Calu3 (cell line): ENCODE data around the gene NHLRC4. TPM values are rescaled to one million over a fixed set of nuclear protein-coding genes. Genes with fewer than 3 reads are reported as not detected.

Experiments used
- BruUV-seq: library from RNA; stranded (reverse); fragments of 400-500 nt; replicated peaks from 2 replicates; lab custom pipeline; 2021; lab: Mats Ljungman, UMichigan
- CTCF ChIA-PET: fragments of 300-600 bp; sonication (Branson Sonifier 250); formaldehyde crosslinking; loops from one replicate; lab custom pipeline; 2022; ENCODE audit warnings: antibody characterized with exemption; lab: Charles Lee
- DNase-seq: peaks from one replicate; pipeline ENCODE4 v3.0.0; 2022
- H3K27ac Mint-ChIP-seq: one replicate; pipeline ENCODE4 v1.8.0; 2022; ENCODE audit warnings: mixed read lengths; ENCODE audit not compliant: unreplicated experiment
- H3K27me3 Mint-ChIP-seq: one replicate; pipeline ENCODE4 v1.8.0; 2022; ENCODE audit warnings: mixed read lengths; ENCODE audit not compliant: unreplicated experiment
- H3K36me3 Mint-ChIP-seq: one replicate; pipeline ENCODE4 v1.8.0; 2022; ENCODE audit warnings: mild to moderate bottlenecking, moderate library complexity, mixed read lengths; ENCODE audit not compliant: insufficient read depth, unreplicated experiment
- H3K4me1 Mint-ChIP-seq: one replicate; pipeline ENCODE4 v1.8.0; 2022; ENCODE audit warnings: mild to moderate bottlenecking, low read depth, mixed read lengths; ENCODE audit not compliant: unreplicated experiment
- H3K4me3 Mint-ChIP-seq: one replicate; pipeline ENCODE4 v1.8.0; 2022; ENCODE audit warnings: mild to moderate bottlenecking, low read depth, moderate library complexity, mixed read lengths; ENCODE audit not compliant: unreplicated experiment
- H3K9me3 Mint-ChIP-seq: one replicate; pipeline ENCODE4 v1.8.0; 2022; ENCODE audit warnings: low read depth, mixed read lengths; ENCODE audit not compliant: unreplicated experiment
- CTCF ChIP-seq: fragments of 200-600 bp; IDR thresholded peaks from one replicate; pipeline ENCODE4 v1.8.0; 2022; ENCODE audit warnings: antibody characterized with exemption; ENCODE audit not compliant: unreplicated experiment
- intact Hi-C: fragments of 100-400 bp; cut with micrococcal nuclease; formaldehyde crosslinking; loops from one replicate; pipeline ENCODE4 v1.10.0; 2022; ENCODE audit not compliant: unreplicated experiment
- total RNA-seq: library from RNA; stranded (reverse); gene quantifications from 2 replicates; pipeline ENCODE4 v1.2.3, GENCODE V29; 2022

Gene NHLRC4
- total RNA-seq, 1 experiment from 2014 or later: not detected

- CTCF ChIA-PET: interaction anchor here (0.6 to 1.2 kb wide), 4 partner anchors 14 to 197 kb away, joined by 3 read pairs; no protein-coding TSS in a partner anchor
- BruUV-seq: no TSS peak
- no peaks in the 10 kb centered on the region for H3K27me3 Mint-ChIP-seq
- TF ChIP-seq CTCF: no peak
- H3K9me3 Mint-ChIP-seq: no peaks in the 10 kb centered on the region
- intact Hi-C loops: no loop called here
- no peak overlapping the region for H3K27ac Mint-ChIP-seq
- peak; percentile 81 for DNase-seq
- H3K36me3 Mint-ChIP-seq: peaks cover 65% of the 10 kb centered on the region
- peak overlapping the region; percentile 59 for H3K4me3 Mint-ChIP-seq
- H3K4me1 Mint-ChIP-seq: peaks cover 22% of the 10 kb centered on the region
Observed at GRCh38 chr16:534135-534534, 32.7 kb upstream of the NHLRC4 start.

- peak overlapping the region; percentile 49 for H3K4me3 Mint-ChIP-seq
- no peaks in the 10 kb centered on the region for H3K27me3 Mint-ChIP-seq
- no peak overlapping the region for H3K27ac Mint-ChIP-seq
- no peak for TF ChIP-seq CTCF
- CTCF ChIA-PET: interaction anchor here (1.2 kb wide), 1 partner anchor 54 kb away, joined by 3 read pairs; no protein-coding TSS in a partner anchor
- no TSS peak for BruUV-seq
- peaks cover 14% of the 10 kb centered on the region for H3K4me1 Mint-ChIP-seq
- H3K36me3 Mint-ChIP-seq: peaks cover 58% of the 10 kb centered on the region
- intact Hi-C loops: no loop called here
- no peak for DNase-seq
- H3K9me3 Mint-ChIP-seq: no peaks in the 10 kb centered on the region
Observed at GRCh38 chr16:534856-535445, 31.9 kb upstream of the NHLRC4 start.

GRCh38 chr16:535446-536405 is 31.1 kb upstream of the NHLRC4 start:
- BruUV-seq: no TSS peak
- CTCF ChIA-PET: no interaction called here

GRCh38 chr16:536746-537145 is 30.1 kb upstream of the NHLRC4 start:
- Mint-ChIP-seq H3K4me1 (peaks cover 8% of the 10 kb centered on the region), H3K36me3 (peaks cover 55% of the 10 kb centered on the region), H3K4me3 (peak overlapping the region; percentile 49), H3K27ac (no peak overlapping the region), H3K9me3 (no peaks in the 10 kb centered on the region), H3K27me3 (no peaks in the 10 kb centered on the region)
- BruUV-seq: no TSS peak
- no peak for TF ChIP-seq CTCF
- intact Hi-C loops: no loop called here
- CTCF ChIA-PET: no interaction called here
- DNase-seq: no peak

More at GRCh38 chr16:535446-536405, 31.1 kb upstream of the NHLRC4 start:
- Mint-ChIP-seq H3K27ac (no peak overlapping the region), H3K4me1 (peaks cover 8% of the 10 kb centered on the region), H3K4me3 (peak overlapping the region; percentile 49), H3K9me3 (no peaks in the 10 kb centered on the region), H3K36me3 (peaks cover 52% of the 10 kb centered on the region), H3K27me3 (no peaks in the 10 kb centered on the region)
- intact Hi-C loops: no loop called here
- DNase-seq: peak; percentile 88
- TF ChIP-seq CTCF: no peak
